KMS-11 (cell line): ENCODE measurements around the gene USP47.

Experiments
- H2AFZ ChIP-seq: fragments of 200-600 bp; sonication (generic); 2 replicates; pipeline ENCODE4 v1.6.1; 2016; ENCODE audit warnings: antibody characterized with exemption, mixed run types, low read depth
- H3K27ac ChIP-seq: fragments of 200-600 bp; sonication (generic); 2 replicates; pipeline ENCODE4 v1.6.1; 2016; ENCODE audit warnings: mild to moderate bottlenecking, mixed run types
- H3K27me3 ChIP-seq: fragments of 200-600 bp; sonication (generic); 2 replicates; pipeline ENCODE4 v1.6.1; 2017; ENCODE audit warnings: mild to moderate bottlenecking, low read depth, mixed run types, moderate library complexity; ENCODE audit not compliant: insufficient read depth
- H3K36me3 ChIP-seq: fragments of 200-600 bp; sonication (generic); 2 replicates; pipeline ENCODE4 v1.6.1; 2017; ENCODE audit warnings: mild to moderate bottlenecking, mixed run types; ENCODE audit not compliant: insufficient read depth
- H3K4me1 ChIP-seq: fragments of 200-600 bp; sonication (generic); 2 replicates; pipeline ENCODE4 v1.6.1; 2016; ENCODE audit warnings: mild to moderate bottlenecking, low read depth, mixed run types; ENCODE audit not compliant: poor library complexity, severe bottlenecking
- H3K4me2 ChIP-seq: fragments of 200-600 bp; sonication (generic); 2 replicates; pipeline ENCODE4 v1.7.0; 2016; ENCODE audit warnings: mild to moderate bottlenecking, mixed run types
- H3K4me3 ChIP-seq: fragments of 200-600 bp; sonication (generic); IDR thresholded peaks from 2 replicates; pipeline ENCODE4 v1.6.1; 2017; ENCODE audit warnings: low read depth, low read length, mixed read lengths; ENCODE audit not compliant: insufficient read depth
- H3K79me2 ChIP-seq: fragments of 200-600 bp; sonication (generic); 2 replicates; pipeline ENCODE4 v1.6.1; 2016; ENCODE audit warnings: low read depth, mixed run types; ENCODE audit not compliant: insufficient read depth
- H3K9ac ChIP-seq: fragments of 200-600 bp; sonication (generic); 2 replicates; pipeline ENCODE4 v1.6.1; 2016; ENCODE audit warnings: mild to moderate bottlenecking, mixed run types
- H4K20me1 ChIP-seq: fragments of 200-600 bp; sonication (generic); 2 replicates; pipeline ENCODE4 v1.6.1; 2016; ENCODE audit warnings: mild to moderate bottlenecking, mixed run types; ENCODE audit not compliant: insufficient read depth
- TF ChIP-seq, protein P1 (sequence below): fragments of 200-600 bp; sonication (generic); conservative IDR thresholded peaks from 2 replicates; pipeline ENCODE4 v1.6.1; 2017; ENCODE audit warnings: low read depth, mild to moderate bottlenecking, antibody characterized with exemption, low read length, moderate library complexity, mixed read lengths

The USP47 gene

GRCh38 chr11:11983427-11983826 lies 141.7 kb downstream of the USP47 start:
- Histone ChIP-seq H3K36me3 (no peaks in the 10 kb centered on the region), H3K4me3 (no peak overlapping the region), H3K9ac (no peak overlapping the region), H3K27me3 (no peaks in the 10 kb centered on the region), H3K27ac (no peak overlapping the region), H2AFZ (no peak overlapping the region), H4K20me1 (no peaks in the 10 kb centered on the region), H3K4me2 (no peak overlapping the region), H3K79me2 (no peaks in the 10 kb centered on the region), H3K4me1 (no peaks in the 10 kb centered on the region)
- TF ChIP-seq, protein P1, sequence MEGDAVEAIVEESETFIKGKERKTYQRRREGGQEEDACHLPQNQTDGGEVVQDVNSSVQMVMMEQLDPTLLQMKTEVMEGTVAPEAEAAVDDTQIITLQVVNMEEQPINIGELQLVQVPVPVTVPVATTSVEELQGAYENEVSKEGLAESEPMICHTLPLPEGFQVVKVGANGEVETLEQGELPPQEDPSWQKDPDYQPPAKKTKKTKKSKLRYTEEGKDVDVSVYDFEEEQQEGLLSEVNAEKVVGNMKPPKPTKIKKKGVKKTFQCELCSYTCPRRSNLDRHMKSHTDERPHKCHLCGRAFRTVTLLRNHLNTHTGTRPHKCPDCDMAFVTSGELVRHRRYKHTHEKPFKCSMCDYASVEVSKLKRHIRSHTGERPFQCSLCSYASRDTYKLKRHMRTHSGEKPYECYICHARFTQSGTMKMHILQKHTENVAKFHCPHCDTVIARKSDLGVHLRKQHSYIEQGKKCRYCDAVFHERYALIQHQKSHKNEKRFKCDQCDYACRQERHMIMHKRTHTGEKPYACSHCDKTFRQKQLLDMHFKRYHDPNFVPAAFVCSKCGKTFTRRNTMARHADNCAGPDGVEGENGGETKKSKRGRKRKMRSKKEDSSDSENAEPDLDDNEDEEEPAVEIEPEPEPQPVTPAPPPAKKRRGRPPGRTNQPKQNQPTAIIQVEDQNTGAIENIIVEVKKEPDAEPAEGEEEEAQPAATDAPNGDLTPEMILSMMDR = no peak

DNA sequence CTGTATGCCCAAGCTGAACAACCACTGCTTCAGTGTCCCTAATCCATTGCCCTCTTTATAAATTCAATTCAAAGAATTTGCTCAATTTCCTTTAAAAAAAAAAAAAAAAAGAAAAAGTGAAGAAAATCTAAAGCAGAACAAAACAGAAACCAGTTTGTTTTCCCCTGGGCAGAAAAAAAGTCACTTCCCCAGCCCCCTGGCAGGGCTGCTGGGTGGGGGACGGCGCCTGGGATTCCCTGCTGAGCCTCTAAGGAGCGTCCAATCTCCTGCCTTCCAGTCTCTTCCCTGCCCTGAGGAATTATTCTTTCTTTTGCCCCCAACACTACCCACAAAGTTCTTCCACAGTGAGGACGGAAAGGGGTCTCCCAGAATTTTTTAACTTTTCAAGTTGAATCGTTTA lies 142.8 kb downstream of the USP47 start:
- Histone ChIP-seq H3K27ac (no peak overlapping the region), H3K79me2 (no peaks in the 10 kb centered on the region), H3K4me2 (no peak overlapping the region), H3K9ac (no peak overlapping the region), H2AFZ (no peak overlapping the region), H3K4me3 (no peak overlapping the region), H3K27me3 (no peaks in the 10 kb centered on the region), H3K36me3 (no peaks in the 10 kb centered on the region), H3K4me1 (no peaks in the 10 kb centered on the region), H4K20me1 (no peaks in the 10 kb centered on the region)
- TF ChIP-seq, protein P1 = no peak

DNA sequence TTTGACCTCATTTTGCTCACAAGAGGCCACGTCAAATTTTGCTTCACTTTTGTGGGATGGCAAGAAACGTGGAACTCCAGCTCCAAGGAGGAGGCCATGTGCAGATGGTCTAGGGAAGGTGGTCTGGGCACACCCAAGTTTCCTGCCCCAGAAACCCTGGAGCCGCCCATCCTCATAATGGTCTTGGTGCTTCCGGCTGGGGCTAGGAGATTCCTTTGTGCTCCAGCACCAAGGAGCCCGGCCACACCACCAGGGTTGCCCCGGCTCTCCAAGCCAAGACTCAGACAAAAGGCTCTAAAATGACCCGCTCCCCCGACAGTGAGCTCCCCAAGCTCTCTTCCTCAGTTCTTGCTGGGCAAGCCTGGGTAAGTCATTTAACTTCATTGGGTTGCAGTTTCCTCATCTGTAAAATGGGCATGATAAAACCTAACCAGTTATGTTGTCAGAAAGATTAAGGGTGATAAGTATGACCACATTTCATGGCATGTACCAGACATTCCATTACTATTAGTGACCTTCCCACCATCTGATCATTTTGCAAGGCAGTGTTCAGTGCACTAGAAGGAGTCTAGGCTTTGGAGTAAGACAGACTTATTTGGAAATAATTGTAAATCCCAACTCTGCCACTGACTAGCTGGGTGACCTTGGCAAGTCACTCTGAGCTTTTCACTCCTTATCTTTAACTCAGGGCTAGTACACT lies 143.4 kb downstream of the USP47 start:
- Histone ChIP-seq H3K9ac (no peak overlapping the region), H3K4me1 (no peaks in the 10 kb centered on the region), H3K79me2 (no peaks in the 10 kb centered on the region), H3K36me3 (no peaks in the 10 kb centered on the region), H4K20me1 (no peaks in the 10 kb centered on the region), H3K27me3 (no peaks in the 10 kb centered on the region), H2AFZ (no peak overlapping the region), H3K27ac (no peak overlapping the region), H3K4me3 (no peak overlapping the region), H3K4me2 (no peak overlapping the region)
- TF ChIP-seq, protein P1 = no peak

DNA sequence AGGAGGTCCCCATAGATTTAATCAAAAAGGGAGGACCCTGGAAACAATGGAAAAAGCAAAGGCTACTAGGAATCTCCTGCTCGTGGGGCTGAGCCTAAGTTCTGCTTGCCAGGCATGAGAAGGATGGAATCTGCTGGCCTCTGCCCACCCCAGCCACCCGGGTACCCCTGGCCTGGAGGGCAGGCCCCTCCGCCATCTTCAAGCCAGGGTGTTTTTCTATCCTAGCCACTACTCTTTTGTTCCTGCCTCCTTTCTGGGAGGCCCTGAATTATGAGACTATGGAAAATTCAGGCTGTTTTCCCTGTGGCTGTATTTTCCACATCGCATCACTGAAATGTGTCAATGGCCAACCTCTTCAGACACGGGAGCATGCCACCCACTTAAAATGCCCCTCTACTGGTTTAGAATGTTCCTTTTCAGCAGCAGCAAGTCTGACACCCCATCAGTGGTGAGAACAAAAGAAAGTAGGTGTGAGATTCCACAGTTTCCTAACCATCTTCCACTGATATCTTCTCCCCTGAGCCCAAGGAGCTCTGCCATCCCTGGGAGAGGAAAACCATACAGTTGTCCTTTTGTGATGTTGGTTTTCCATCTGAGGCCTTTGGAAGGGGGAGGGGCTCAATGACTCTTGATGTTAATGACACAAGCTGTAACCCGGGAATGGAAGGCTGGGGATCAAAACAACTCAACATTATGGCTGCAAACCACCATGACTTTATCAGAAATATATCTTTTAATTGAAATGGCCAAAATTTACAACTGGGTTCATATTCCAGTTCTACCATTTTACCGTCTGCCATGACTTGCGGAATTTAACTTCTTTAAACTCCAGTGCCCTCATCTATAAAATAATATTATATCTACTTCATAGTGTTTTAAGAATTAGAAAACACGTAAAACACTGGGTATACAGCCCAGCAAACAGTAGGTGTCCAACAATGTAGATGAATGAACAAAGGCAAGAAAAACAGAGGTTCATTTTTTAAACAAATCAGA lies 144.5 kb downstream of the USP47 start:
- TF ChIP-seq, protein P1 = no peak
- Histone ChIP-seq H3K4me3 (no peak overlapping the region), H3K79me2 (no peaks in the 10 kb centered on the region), H4K20me1 (no peaks in the 10 kb centered on the region), H3K36me3 (no peaks in the 10 kb centered on the region), H3K9ac (no peak overlapping the region), H3K4me2 (no peak overlapping the region), H3K27me3 (no peaks in the 10 kb centered on the region), H2AFZ (no peak overlapping the region), H3K4me1 (no peaks in the 10 kb centered on the region), H3K27ac (no peak overlapping the region)
